ENCODE measurements around the gene PGC.

PGC gene

GRCh38 chr6:41711323-41712038 lies 35.7 kb downstream of the PGC start:
- DNase-seq = no peak

DNA sequence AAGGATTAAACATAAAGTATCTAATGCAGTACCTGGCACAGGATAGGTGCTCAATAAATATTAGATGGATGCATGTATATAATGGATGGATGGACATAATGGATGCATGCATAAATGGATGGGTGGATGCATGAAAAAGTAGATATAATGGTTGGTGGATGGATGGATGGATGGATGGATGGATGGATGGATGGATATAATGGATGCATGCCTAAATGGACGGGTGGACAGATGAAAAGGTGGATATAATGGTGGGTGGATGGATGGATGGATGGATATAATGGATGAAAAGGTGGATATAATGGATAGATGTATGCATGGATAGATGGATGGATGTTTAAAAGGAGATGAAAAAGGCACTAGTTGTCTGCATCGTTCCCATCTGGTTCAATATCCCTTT lies 37.8 kb downstream of the PGC start:
- DNase-seq = no peak

GRCh38 chr6:41708856-41709255 lies 38.3 kb downstream of the PGC start:
- DNase-seq = no peak

- DNase-seq = no peak
Observed at GRCh38 chr6:41707565-41708200, 39.5 kb downstream of the PGC start.

GRCh38 chr6:41706876-41707564 lies 40.2 kb downstream of the PGC start:
- no peak for DNase-seq

GRCh38 chr6:41705996-41706835 lies 41.0 kb downstream of the PGC start:
- DNase-seq = peak; percentile 15

DNA sequence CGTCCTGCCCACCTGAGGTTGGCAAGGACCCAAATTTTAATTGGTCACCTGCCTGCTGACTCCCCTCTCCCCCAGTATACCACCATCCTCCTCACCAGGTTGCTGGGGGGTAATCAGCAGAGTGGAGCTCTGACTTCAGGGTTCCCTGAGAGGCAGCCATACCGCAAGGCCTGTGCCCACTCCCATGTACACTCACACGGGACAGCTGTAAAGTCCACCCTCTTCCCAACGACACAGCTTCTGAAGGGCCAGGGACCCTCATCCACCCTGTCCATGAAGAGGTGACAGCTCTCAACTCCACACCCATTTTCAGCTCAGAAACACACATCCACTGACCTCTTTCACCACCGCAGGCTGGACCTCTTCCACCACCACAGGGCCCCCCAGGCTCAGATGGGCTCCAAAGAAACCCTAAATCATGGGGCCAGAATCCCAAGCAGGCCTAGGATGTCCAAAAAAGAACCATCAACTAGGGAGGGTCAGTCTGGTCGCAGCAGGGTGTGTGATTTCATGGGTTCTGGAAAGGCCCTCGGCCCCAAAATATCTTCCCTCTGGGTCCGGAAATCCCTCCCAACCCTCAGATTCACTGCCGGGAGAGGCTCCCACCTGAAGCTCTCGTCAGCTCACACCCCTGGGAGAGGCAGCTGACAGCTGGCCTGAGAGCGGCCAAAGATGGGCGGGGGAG lies 41.7 kb downstream of the PGC start:
- no peak for DNase-seq

- no peak for DNase-seq
Observed at GRCh38 chr6:41704656-41705310, 42.4 kb downstream of the PGC start.

DNA sequence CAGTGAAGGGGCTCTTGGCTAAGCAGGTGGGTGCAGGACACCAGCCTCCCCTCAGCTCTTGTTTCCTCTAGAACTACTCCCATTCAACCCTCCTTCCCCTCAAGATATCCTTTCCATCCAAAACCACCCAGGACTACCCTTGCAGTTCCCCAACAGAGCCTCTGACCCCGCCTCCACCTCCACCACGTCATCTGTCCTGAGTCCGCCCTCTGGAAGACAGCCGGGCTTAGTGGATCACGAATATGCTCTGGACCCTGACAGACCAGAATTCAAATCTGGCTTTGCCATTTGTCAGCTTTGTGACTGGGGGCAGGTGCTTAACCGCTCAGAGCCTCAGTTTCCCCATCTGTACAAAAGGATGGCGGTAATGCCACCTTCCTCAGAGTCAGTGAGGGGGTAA lies 43.2 kb downstream of the PGC start:
- no peak for DNase-seq

DNA sequence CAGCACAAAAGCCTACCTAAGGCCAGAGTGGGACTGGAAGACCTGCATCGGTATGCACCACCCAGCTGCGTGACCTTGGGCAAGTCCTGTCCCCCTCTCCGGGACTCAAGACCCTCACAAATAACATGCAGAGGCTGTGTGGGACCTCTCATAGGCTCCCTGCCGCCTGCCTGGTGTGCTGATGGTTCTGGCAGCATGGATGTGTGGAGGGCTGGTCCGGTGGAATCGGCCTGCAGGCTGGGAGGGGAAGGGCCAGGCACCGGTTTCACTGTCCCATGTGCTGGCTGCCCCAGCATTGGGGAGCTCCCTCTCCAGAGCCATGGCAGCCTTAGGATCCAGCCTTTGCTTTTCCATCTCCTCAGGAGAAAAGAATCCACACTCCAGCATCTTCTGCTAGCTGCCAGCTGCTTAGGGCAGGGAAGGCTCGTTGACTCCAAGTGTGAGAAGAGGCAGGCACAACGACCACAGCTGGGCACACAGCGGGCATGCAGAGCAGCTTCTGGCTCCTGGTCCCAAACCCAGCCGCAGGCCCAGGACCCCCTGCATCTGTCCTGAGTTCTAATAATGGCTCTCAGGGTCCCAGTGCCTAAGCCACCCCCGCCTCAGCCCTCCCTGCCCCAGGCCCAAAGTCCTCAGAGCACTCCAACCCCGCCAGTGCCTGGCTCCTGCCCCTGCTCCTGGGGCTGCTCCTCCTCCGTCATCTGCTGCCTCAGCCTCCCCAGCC lies 44.3 kb downstream of the PGC start:
- DNase-seq = no peak

GRCh38 chr6:41702089-41702745 lies 45.0 kb downstream of the PGC start:
- no peak for DNase-seq

DNA sequence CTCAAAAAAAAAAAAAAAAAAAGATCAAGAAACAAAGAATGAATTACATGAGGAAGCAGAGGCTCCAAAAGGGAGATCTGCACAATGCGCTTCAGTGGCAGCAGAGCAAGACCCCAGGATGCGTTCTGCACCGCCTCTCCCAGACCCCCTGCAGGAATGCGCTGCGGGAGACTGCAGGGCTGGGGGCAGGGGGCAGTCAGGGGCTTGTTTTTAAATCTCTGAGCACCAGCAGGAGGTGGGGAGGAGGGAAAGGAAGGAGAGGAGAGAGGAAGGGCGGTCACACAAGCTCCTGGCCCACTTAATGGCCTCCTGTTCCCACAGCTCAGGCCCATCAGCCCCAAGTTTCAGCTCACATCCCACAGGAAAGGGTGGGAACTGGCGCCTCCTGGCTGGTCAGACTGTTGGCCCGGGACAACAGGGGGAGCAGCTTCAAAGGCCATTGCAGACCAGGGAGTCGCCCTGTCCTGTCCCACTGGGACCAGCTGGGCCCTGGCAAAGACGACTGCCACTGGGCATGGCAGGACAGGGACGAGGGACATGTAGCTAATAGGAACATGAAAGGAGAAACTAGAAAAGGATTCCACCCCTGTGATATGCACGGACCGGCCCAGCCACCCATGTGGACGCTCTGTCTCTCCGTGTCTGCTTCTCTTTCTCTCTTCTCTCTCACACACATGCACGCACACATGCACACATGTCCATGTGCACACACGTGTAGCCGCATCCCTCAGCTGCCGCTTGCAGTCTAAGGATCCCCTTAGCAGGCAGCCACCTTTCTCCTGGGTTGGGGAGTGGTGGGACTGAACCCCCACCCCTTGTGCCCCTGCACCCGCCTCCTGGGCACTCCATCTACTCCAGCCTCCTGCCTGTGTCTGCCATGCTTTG lies 46.5 kb downstream of the PGC start:
- no peak for DNase-seq

DNA sequence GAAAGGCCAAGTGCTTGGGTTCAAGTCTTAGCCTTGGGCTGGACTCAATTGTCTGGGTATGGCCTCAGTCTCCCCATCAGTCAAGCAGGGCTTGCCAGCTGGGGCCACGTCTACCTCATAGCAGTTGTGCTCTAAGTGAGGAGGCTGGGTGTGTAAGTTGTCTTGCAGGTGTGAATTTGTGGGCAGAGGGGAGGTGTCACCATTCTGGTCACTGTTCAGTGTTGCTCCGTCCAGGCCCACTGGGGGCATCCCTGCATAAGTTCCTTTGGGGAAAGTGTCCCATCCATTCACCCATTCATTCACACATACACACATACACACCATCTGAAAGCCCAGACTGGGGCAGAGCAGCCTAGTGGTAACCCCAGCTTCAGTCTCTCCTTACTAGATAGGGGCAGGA lies 48.1 kb downstream of the PGC start:
- no peak for DNase-seq

- DNase-seq = no peak
Observed at GRCh38 chr6:41697861-41698781, 49.1 kb downstream of the PGC start.

GRCh38 chr6:41696788-41697187 lies 50.4 kb downstream of the PGC start:
- DNase-seq = no peak

- no peak for DNase-seq
Observed at GRCh38 chr6:41695825-41696224, 51.4 kb downstream of the PGC start.

DNA sequence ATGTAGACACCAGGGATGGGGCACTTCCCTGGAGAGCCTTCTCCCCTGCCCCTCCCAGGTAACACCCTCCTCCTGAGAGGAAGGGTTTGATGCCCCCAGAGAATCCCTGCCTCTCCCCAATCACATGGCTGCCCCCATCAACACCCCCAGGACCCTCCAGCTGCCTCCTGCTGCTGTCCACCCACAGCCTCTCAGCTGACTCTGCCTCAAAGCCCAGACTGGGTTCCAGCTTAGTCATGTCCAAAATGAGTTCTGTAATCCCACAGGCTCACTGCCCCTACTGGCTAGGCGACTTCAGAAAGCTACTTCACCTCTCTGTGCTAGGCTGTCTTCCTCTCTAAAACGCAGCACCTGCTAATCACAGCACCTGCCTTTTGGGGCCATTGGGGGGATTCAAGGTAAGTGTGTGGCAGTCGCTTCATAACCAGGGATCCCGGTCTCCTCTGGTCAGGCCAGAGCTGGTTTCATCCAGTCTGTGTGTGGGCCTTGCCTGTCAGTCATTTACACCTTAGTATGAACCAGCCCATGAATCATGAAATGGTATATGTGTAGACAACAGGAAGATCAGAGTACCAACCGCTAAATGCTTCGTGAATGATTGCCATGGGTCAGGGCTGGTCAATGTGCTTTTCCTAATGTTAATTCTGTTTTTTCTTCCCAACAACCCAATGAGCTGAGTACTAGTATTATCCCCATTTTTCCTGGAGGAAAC lies 52.2 kb downstream of the PGC start:
- peak; percentile 22 for DNase-seq
